ENCODE data around the gene CELSR1. TPM values are rescaled to one million over a fixed set of nuclear protein-coding genes. Genes with fewer than 3 reads are reported as not detected.

The CELSR1 gene
- total RNA-seq, 3 donors from 2014 or later: 0.96 to 36.7 (median 21.2) TPM

- no peak for DNase-seq (ENCODE audit: low spot score in 2 of 2)
- no peaks in the 10 kb centered on the region for H3K9me3 ChIP-seq
- peak overlapping the region; percentile 50 to 89 for H3K27ac ChIP-seq
Measured at GRCh38 chr22:46578251-46578823, 40.9 kb upstream of the CELSR1 start.

GRCh38 chr22:46577368-46578249 lies 40.2 kb upstream of the CELSR1 start:
- H3K27ac ChIP-seq: peak overlapping the region; percentile 55 to 89
- no peaks in the 10 kb centered on the region for H3K36me3 ChIP-seq
- intact Hi-C loops (cut with DNase I; ENCODE audit: low total_unique reads): no loop called here
- no peak for DNase-seq (ENCODE audit: low spot score in 2 of 2)
- peak overlapping the region; percentile 63 to 92 (median 68) for H3K4me3 ChIP-seq
- no peak for TF ChIP-seq CTCF (IDR thresholded peaks at IDR 0.05)
- TF ChIP-seq POLR2A (IDR thresholded peaks at IDR 0.05): no peak
- no peak for TF ChIP-seq POLR2AphosphoS5 (IDR thresholded peaks at IDR 0.05)
- no peaks in the 10 kb centered on the region for H3K27me3 ChIP-seq
- peaks cover 13 to 22% of the 10 kb centered on the region in 2 donors for H3K4me1 ChIP-seq
- no peaks in the 10 kb centered on the region for H3K9me3 ChIP-seq

More at GRCh38 chr22:46578251-46578823, 40.9 kb upstream of the CELSR1 start:
- intact Hi-C loops (cut with DNase I; ENCODE audit: low total_unique reads): no loop called here
- Histone ChIP-seq H3K4me1 (peaks cover 13 to 22% of the 10 kb centered on the region in 2 donors), H3K4me3 (peak overlapping the region; percentile 63 to 92 (median 68)), H3K27me3 (no peaks in the 10 kb centered on the region), H3K36me3 (no peaks in the 10 kb centered on the region)
- TF ChIP-seq POLR2AphosphoS5 (IDR thresholded peaks at IDR 0.05) (no peak), POLR2A (IDR thresholded peaks at IDR 0.05) (no peak), CTCF (IDR thresholded peaks at IDR 0.05) (no peak)

- Histone ChIP-seq H3K27ac (peak overlapping the region; percentile 89), H3K4me3 (peak overlapping the region; percentile 63 to 92 (median 68)), H3K36me3 (no peaks in the 10 kb centered on the region), H3K4me1 (peaks cover 13 to 22% of the 10 kb centered on the region in 2 donors), H3K27me3 (no peaks in the 10 kb centered on the region), H3K9me3 (peaks cover 2 to 4% of the 10 kb centered on the region in 2 donors)
- no peak for DNase-seq (ENCODE audit: low spot score in 2 of 2)
- TF ChIP-seq POLR2AphosphoS5 (IDR thresholded peaks at IDR 0.05): no peak
- no peak for TF ChIP-seq CTCF (IDR thresholded peaks at IDR 0.05)
- no peak for TF ChIP-seq POLR2A (IDR thresholded peaks at IDR 0.05)
- intact Hi-C loops (cut with DNase I; ENCODE audit: low total_unique reads): no loop called here
Measured at GRCh38 chr22:46576556-46577367, 39.3 kb upstream of the CELSR1 start.

- no peak for DNase-seq (ENCODE audit: low spot score in 2 of 2)
- intact Hi-C loops (cut with DNase I; ENCODE audit: low total_unique reads): no loop called here
- Histone ChIP-seq H3K4me1 (peaks cover 13 to 22% of the 10 kb centered on the region in 2 donors), H3K27ac (peak overlapping the region; percentile 89), H3K9me3 (peaks cover 4 to 9% of the 10 kb centered on the region in 2 donors), H3K4me3 (peak overlapping the region; percentile 46 to 92 (median 68)), H3K36me3 (no peaks in the 10 kb centered on the region), H3K27me3 (no peaks in the 10 kb centered on the region)
- TF ChIP-seq CTCF (IDR thresholded peaks at IDR 0.05) (no peak), POLR2AphosphoS5 (IDR thresholded peaks at IDR 0.05) (no peak), POLR2A (IDR thresholded peaks at IDR 0.05) (no peak)
Measured at GRCh38 chr22:46575911-46576555, 38.6 kb upstream of the CELSR1 start.
